Fibroblast of mammary gland (primary cell): Measurements from ENCODE around the gene MED20.

Source experiments
- DNase-seq: peaks from one replicate; pipeline ENCODE4 v3.0.0-alpha.2; 2010; ENCODE audit warnings: low read depth
- H3K4me3 ChIP-seq: 2 replicates; pipeline ENCODE4 v1.5.1; 2011; ENCODE audit warnings: low read depth, mild to moderate bottlenecking, low read length, moderate library complexity; ENCODE audit not compliant: control insufficient read depth
- CTCF ChIP-seq: conservative IDR thresholded peaks from 2 replicates; pipeline ENCODE4 v1.5.1; 2011; ENCODE audit warnings: low read depth, low read length, inconsistent platforms; ENCODE audit not compliant: control insufficient read depth, insufficient read depth

Gene MED20

GRCh38 chr6:41964201-41964887 lies 43.4 kb upstream of the MED20 start:
- no peak for TF ChIP-seq CTCF
- no peak for DNase-seq
- H3K4me3 ChIP-seq, result no peak overlapping the region

- no peak overlapping the region for H3K4me3 ChIP-seq
- no peak for TF ChIP-seq CTCF
- DNase-seq, result no peak
Observed at GRCh38 chr6:41963371-41963770, 42.4 kb upstream of the MED20 start.

GRCh38 chr6:41960028-41960427 lies 39.1 kb upstream of the MED20 start:
- no peak for DNase-seq
- H3K4me3 ChIP-seq, result no peak overlapping the region
- no peak for TF ChIP-seq CTCF

- TF ChIP-seq CTCF, result no peak
- DNase-seq, result no peak
- no peak overlapping the region for H3K4me3 ChIP-seq
Observed at GRCh38 chr6:41958022-41958856, 37.3 kb upstream of the MED20 start.

GRCh38 chr6:41957117-41957516 lies 36.2 kb upstream of the MED20 start:
- DNase-seq, result no peak
- TF ChIP-seq CTCF, result no peak
- H3K4me3 ChIP-seq, result no peak overlapping the region

GRCh38 chr6:41955412-41955811 lies 34.5 kb upstream of the MED20 start:
- DNase-seq, result no peak
- no peak for TF ChIP-seq CTCF
- H3K4me3 ChIP-seq, result no peak overlapping the region
